HepG2 (cell line): ENCODE data around the gene KIF1C. TPM values are rescaled to one million over a fixed set of nuclear protein-coding genes. Genes with fewer than 3 reads are reported as not detected.

Source experiments
- ARID2 ChIP-seq: sonication (generic); formaldehyde crosslinking; IDR thresholded peaks from 2 replicates; pipeline ENCODE4 v1.8.1; 2022; ENCODE audit warnings: mild to moderate bottlenecking, missing genetic modification reagents, borderline replicate concordance
- BRCA1 ChIP-seq: sonication (generic); formaldehyde crosslinking; IDR thresholded peaks from 2 replicates; pipeline ENCODE4 v1.4.0; 2020; ENCODE audit warnings: missing genetic modification reagents
- DMAP1 ChIP-seq: IDR thresholded peaks from 2 replicates; pipeline ENCODE4 v1.6.1; 2016
- JDP2 ChIP-seq: sonication (generic); formaldehyde crosslinking; IDR thresholded peaks from 2 replicates; pipeline ENCODE4 v1.8.1; 2022; ENCODE audit warnings: missing genetic modification reagents, borderline replicate concordance
- KAT2B ChIP-seq: fragments of 150-350 bp; IDR thresholded peaks from 2 replicates; pipeline ENCODE4 v1.6.1; 2014; ENCODE audit warnings: low read depth, low read length, borderline replicate concordance
- KLF15 ChIP-seq: sonication (generic); formaldehyde crosslinking; IDR thresholded peaks from 2 replicates; pipeline ENCODE4 v1.8.1; 2023; ENCODE audit warnings: borderline replicate concordance, mild to moderate bottlenecking, inconsistent platforms, missing genetic modification reagents, mixed read lengths
- NFIC ChIP-seq: IDR thresholded peaks from 2 replicates; pipeline ENCODE4 v1.6.1; 2012; ENCODE audit warnings: mild to moderate bottlenecking, low read length, inconsistent platforms
- NKX3-1 ChIP-seq: sonication (generic); formaldehyde crosslinking; IDR thresholded peaks from 2 replicates; pipeline ENCODE4 v1.5.0; 2020; ENCODE audit warnings: missing genetic modification reagents
- NR2C2 ChIP-seq: sonication (generic); formaldehyde crosslinking; IDR thresholded peaks from 2 replicates; pipeline ENCODE4 v1.4.0; 2020; ENCODE audit warnings: missing genetic modification reagents, mild to moderate bottlenecking, moderate library complexity, borderline replicate concordance
- PTBP1 ChIP-seq: fragments of 200-400 bp; formaldehyde crosslinking; IDR thresholded peaks from 2 replicates; pipeline ENCODE4 v1.6.1; 2018; ENCODE audit warnings: low read length, low read depth; ENCODE audit not compliant: poor library complexity, severe bottlenecking
- SKI ChIP-seq: fragments of 450-650 bp; IDR thresholded peaks from one replicate; pipeline ENCODE4 v1.6.1; 2018; ENCODE audit warnings: mild to moderate bottlenecking; ENCODE audit not compliant: partially characterized antibody
- SRF ChIP-seq: IDR thresholded peaks from 2 replicates; pipeline ENCODE4 v1.6.1; 2011; ENCODE audit warnings: mild to moderate bottlenecking, low read depth, low read length, moderate library complexity
- polyA plus RNA-seq, 8 experiments: library from polyadenylated mRNA; depleted of rRNA in 3 of 8; stranded (reverse) in 7 of 8; unstranded in 1 of 8; fragments of >200 nt; fragmentation: Illumina TruSeq in 4 of 8; extraction: Trizol in 4 of 8; gene quantifications; 2 replicates each; pipeline versions ENCODE4 v1.2.1 to v1.2.3, GENCODE V29; 2011 to 2016; ENCODE audit warnings: low read depth in 4 of 8, missing spikeins in 1 of 8, mixed read lengths in 1 of 8; ENCODE audit not compliant: insufficient read depth in 1 of 8
- total RNA-seq, 5 experiments: library from RNA; depleted of rRNA; stranded (reverse); fragments of >200 nt; fragmentation: Illumina TruSeq; extraction: Trizol; gene quantifications; 2 replicates each; pipeline ENCODE4 v1.2.3, GENCODE V29; 2016; ENCODE audit warnings: low read depth in 1 of 5
- TF ChIP-seq, protein P1 (sequence below): sonication (generic); formaldehyde crosslinking; IDR thresholded peaks from 2 replicates; pipeline ENCODE4 v1.8.1; 2023; ENCODE audit warnings: mild to moderate bottlenecking, moderate library complexity, missing genetic modification reagents
- TF ChIP-seq, protein P2 (sequence below): sonication (generic); formaldehyde crosslinking; conservative IDR thresholded peaks from 2 replicates; pipeline ENCODE4 v1.8.1; 2023; ENCODE audit warnings: missing genetic modification reagents
- TF ChIP-seq, protein P3 (sequence below): sonication (generic); formaldehyde crosslinking; IDR thresholded peaks from 2 replicates; pipeline ENCODE4 v1.4.0; 2020; ENCODE audit warnings: missing genetic modification reagents
- TF ChIP-seq, protein P4 (sequence below): sonication (generic); formaldehyde crosslinking; IDR thresholded peaks from 2 replicates; pipeline ENCODE4 v1.5.1; 2020; ENCODE audit warnings: missing genetic modification reagents, mild to moderate bottlenecking, borderline replicate concordance
- TF ChIP-seq, protein P5 (sequence below): IDR thresholded peaks from 2 replicates; pipeline ENCODE4 v1.6.1; 2016; ENCODE audit warnings: low read depth

The KIF1C gene
- total and polyA plus RNA-seq, 2 of the 13 experiments (the other 11 are each of a cell fraction or from before 2014, with no cell fraction given) = 70.0 to 104 TPM

DNA sequence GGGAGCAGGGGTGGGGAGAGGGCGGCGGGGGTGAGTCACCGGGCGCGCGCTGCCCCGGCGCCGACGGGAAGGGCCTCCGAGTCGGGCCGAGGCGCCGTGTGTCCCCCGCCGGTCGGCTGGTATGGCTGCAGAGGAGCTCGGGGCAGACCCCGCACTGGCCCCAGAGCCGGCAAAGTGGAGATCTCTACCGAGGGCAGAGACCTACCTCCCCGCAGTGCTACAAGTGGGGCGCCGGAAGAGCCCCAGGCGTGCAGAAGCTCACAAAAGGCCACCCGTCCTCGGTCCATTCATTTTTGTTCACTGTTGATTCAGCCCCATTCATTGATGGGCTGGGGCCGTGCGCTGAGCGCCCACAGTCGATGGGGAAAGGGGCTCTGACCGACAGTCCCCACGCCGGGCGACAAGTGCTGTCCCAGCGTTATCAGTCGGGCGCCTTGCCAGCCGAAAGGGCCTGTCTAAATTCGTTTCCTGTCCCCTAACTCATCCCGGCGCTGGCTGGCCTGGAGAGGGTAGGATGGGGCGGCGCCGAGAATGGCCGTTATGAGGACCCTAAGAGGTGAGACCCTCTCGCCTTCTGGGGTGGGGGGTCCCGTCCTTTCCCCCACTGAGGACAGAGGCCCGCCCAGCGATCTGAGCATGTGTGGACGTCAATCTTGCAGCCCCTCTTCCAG lies 47.5 kb upstream of the KIF1C start (continued):
- TF ChIP-seq KAT2B = no peak
- TF ChIP-seq NKX3-1 = no peak
- TF ChIP-seq, protein P1, sequence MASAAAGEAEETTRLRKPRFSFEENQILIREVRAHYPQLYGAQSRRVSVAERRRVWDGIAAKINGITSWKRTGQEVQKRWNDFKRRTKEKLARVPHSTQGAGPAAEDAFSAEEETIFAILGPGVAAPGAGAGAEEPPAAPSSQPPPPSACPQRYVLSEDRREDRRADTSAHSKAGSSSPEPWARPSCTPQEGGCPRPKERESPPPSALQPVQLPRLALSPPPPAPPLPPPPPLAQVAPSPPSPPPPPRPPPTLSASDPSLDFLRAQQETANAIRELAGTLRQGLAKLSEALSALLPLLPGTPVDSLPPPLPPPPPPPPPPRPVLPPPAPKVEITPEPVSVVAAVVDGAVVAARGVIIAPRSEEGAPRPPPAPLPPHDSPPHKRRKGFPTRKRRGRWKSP (CRISPR knock-in tag) = peak; percentile 15; the same call in 1 of the 2 replicates
- peak; percentile 24 for TF ChIP-seq SKI
- TF ChIP-seq, protein P2, sequence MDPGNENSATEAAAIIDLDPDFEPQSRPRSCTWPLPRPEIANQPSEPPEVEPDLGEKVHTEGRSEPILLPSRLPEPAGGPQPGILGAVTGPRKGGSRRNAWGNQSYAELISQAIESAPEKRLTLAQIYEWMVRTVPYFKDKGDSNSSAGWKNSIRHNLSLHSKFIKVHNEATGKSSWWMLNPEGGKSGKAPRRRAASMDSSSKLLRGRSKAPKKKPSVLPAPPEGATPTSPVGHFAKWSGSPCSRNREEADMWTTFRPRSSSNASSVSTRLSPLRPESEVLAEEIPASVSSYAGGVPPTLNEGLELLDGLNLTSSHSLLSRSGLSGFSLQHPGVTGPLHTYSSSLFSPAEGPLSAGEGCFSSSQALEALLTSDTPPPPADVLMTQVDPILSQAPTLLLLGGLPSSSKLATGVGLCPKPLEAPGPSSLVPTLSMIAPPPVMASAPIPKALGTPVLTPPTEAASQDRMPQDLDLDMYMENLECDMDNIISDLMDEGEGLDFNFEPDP (CRISPR knock-in tag) = no peak
- no peak for TF ChIP-seq ARID2 (CRISPR knock-in tag)
- TF ChIP-seq KLF15 = peak; percentile 17; the same call in 1 of the 2 replicates
- TF ChIP-seq DMAP1 (CRISPR knock-in tag) = no peak; the same call in 1 of the 2 replicates
- no peak for TF ChIP-seq NFIC
- TF ChIP-seq, protein P3, sequence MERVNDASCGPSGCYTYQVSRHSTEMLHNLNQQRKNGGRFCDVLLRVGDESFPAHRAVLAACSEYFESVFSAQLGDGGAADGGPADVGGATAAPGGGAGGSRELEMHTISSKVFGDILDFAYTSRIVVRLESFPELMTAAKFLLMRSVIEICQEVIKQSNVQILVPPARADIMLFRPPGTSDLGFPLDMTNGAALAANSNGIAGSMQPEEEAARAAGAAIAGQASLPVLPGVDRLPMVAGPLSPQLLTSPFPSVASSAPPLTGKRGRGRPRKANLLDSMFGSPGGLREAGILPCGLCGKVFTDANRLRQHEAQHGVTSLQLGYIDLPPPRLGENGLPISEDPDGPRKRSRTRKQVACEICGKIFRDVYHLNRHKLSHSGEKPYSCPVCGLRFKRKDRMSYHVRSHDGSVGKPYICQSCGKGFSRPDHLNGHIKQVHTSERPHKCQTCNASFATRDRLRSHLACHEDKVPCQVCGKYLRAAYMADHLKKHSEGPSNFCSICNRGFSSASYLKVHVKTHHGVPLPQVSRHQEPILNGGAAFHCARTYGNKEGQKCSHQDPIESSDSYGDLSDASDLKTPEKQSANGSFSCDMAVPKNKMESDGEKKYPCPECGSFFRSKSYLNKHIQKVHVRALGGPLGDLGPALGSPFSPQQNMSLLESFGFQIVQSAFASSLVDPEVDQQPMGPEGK = no peak; the same call in 1 of the 2 replicates
- no peak for TF ChIP-seq BRCA1 (CRISPR knock-in tag)
- TF ChIP-seq, protein P4, sequence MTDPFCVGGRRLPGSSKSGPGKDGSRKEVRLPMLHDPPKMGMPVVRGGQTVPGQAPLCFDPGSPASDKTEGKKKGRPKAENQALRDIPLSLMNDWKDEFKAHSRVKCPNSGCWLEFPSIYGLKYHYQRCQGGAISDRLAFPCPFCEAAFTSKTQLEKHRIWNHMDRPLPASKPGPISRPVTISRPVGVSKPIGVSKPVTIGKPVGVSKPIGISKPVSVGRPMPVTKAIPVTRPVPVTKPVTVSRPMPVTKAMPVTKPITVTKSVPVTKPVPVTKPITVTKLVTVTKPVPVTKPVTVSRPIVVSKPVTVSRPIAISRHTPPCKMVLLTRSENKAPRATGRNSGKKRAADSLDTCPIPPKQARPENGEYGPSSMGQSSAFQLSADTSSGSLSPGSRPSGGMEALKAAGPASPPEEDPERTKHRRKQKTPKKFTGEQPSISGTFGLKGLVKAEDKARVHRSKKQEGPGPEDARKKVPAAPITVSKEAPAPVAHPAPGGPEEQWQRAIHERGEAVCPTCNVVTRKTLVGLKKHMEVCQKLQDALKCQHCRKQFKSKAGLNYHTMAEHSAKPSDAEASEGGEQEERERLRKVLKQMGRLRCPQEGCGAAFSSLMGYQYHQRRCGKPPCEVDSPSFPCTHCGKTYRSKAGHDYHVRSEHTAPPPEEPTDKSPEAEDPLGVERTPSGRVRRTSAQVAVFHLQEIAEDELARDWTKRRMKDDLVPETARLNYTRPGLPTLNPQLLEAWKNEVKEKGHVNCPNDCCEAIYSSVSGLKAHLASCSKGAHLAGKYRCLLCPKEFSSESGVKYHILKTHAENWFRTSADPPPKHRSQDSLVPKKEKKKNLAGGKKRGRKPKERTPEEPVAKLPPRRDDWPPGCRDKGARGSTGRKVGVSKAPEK (CRISPR knock-in tag) = no peak
- TF ChIP-seq PTBP1 = peak; percentile 74
- TF ChIP-seq SRF = no peak
- TF ChIP-seq, protein P5, sequence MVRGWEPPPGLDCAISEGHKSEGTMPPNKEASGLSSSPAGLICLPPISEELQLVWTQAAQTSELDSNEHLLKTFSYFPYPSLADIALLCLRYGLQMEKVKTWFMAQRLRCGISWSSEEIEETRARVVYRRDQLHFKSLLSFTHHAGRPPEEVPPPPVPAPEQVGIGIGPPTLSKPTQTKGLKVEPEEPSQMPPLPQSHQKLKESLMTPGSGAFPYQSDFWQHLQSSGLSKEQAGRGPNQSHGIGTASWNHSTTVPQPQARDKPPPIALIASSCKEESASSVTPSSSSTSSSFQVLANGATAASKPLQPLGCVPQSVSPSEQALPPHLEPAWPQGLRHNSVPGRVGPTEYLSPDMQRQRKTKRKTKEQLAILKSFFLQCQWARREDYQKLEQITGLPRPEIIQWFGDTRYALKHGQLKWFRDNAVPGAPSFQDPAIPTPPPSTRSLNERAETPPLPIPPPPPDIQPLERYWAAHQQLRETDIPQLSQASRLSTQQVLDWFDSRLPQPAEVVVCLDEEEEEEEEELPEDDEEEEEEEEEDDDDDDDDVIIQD (CRISPR knock-in tag) = no peak
- TF ChIP-seq NR2C2 = no peak
- TF ChIP-seq JDP2 = no peak
